Hepatocyte (in vitro differentiated cells): ENCODE measurements around the gene PPA2.

ENCODE experiments used
- EZH2 ChIP-seq: fragments of 200-600 bp; sonication (generic); IDR thresholded peaks from 2 replicates; pipeline ENCODE4 v1.6.1; 2016; ENCODE audit warnings: antibody characterized with exemption, mild to moderate bottlenecking, borderline replicate concordance
- EZH2phosphoT487 ChIP-seq: fragments of 200-600 bp; sonication (generic); IDR thresholded peaks from one replicate; pipeline ENCODE4 v1.6.1; 2018; ENCODE audit warnings: antibody characterized with exemption, mild to moderate bottlenecking, low read depth, moderate library complexity; ENCODE audit not compliant: unreplicated experiment, severe bottlenecking
- TF ChIP-seq, protein P1 (sequence below): fragments of 200-600 bp; sonication (generic); IDR thresholded peaks from 2 replicates; pipeline ENCODE4 v1.5.1; 2016; ENCODE audit warnings: antibody characterized with exemption, mild to moderate bottlenecking; ENCODE audit not compliant: poor library complexity

- TF ChIP-seq, protein P1, sequence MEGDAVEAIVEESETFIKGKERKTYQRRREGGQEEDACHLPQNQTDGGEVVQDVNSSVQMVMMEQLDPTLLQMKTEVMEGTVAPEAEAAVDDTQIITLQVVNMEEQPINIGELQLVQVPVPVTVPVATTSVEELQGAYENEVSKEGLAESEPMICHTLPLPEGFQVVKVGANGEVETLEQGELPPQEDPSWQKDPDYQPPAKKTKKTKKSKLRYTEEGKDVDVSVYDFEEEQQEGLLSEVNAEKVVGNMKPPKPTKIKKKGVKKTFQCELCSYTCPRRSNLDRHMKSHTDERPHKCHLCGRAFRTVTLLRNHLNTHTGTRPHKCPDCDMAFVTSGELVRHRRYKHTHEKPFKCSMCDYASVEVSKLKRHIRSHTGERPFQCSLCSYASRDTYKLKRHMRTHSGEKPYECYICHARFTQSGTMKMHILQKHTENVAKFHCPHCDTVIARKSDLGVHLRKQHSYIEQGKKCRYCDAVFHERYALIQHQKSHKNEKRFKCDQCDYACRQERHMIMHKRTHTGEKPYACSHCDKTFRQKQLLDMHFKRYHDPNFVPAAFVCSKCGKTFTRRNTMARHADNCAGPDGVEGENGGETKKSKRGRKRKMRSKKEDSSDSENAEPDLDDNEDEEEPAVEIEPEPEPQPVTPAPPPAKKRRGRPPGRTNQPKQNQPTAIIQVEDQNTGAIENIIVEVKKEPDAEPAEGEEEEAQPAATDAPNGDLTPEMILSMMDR = no peak
- no peak for TF ChIP-seq EZH2
- no peak for TF ChIP-seq EZH2phosphoT487
These were observed 47.5 kb downstream of the PPA2 start for GRCh38 chr4:105426187-105426897.
